ENCODE data around the gene FCHSD1.

The FCHSD1 gene

GRCh38 chr5:141674747-141675146, 23.5 kb upstream of the FCHSD1 start:
- no peak overlapping the region for H3K4me3 ChIP-seq (ENCODE audit: low read depth, low read length)
- in situ Hi-C loops (cut with HindIII; ENCODE audit: low sequenced_read_pairs), result no loop called here
- DNase-seq (ENCODE audit: low read depth), result no peak
- TF ChIP-seq CTCF (IDR thresholded peaks at IDR 0.05; ENCODE audit: low read depth, low read length, missing control alignments), result no peak

GRCh38 chr5:141672841-141673813, 21.9 kb upstream of the FCHSD1 start:
- in situ Hi-C loops (cut with HindIII; ENCODE audit: low sequenced_read_pairs), result no loop called here
- TF ChIP-seq CTCF (IDR thresholded peaks at IDR 0.05; ENCODE audit: low read depth, low read length, missing control alignments), result no peak
- no peak for DNase-seq (ENCODE audit: low read depth)
- H3K4me3 ChIP-seq (ENCODE audit: low read depth, low read length), result no peak overlapping the region

GRCh38 chr5:141672071-141672840, 21.0 kb upstream of the FCHSD1 start:
- no peak overlapping the region for H3K4me3 ChIP-seq (ENCODE audit: low read depth, low read length)
- no peak for TF ChIP-seq CTCF (IDR thresholded peaks at IDR 0.05; ENCODE audit: low read depth, low read length, missing control alignments)
- in situ Hi-C loops (cut with HindIII; ENCODE audit: low sequenced_read_pairs), result no loop called here
- no peak for DNase-seq (ENCODE audit: low read depth)

GRCh38 chr5:141669520-141669919, 18.3 kb upstream of the FCHSD1 start:
- no peak overlapping the region for H3K4me3 ChIP-seq (ENCODE audit: low read depth, low read length)
- DNase-seq (ENCODE audit: low read depth), result no peak
- TF ChIP-seq CTCF (IDR thresholded peaks at IDR 0.05; ENCODE audit: low read depth, low read length, missing control alignments), result peak; percentile 3
- in situ Hi-C loops (cut with HindIII; ENCODE audit: low sequenced_read_pairs), result no loop called here

DNA sequence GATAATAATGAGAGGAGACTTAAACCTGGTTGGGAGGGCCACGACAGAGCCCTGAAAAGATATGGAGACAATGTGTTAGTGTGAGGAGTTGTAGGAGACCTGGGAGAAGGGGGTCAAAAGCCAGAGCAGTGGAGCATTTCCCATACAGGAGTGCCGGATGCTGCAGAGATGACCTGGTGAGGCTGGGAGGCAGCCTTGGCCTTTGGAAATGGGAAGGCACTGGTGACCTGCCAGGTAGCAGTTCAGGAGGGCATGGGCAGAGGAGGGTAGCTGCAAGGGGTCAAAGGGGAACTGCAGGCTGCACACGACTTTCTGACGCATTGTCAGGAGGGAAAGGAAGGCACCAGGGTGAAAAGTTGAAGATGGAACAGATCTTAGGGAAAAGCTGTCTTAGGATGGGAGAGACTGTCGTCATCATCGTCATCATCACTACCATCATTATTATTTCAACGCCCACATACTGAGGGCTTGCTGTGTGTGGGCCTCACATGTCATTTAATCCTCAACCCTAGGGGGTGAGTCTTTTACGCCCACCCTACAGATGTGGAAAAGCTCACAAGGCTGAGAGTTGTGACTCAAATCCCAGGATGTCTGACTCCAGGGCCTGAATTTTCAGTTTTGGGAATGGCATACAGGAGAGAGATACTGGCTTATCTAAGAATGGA, 17.5 kb upstream of the FCHSD1 start:
- H3K4me3 ChIP-seq (ENCODE audit: low read depth, low read length), result no peak overlapping the region
- in situ Hi-C loops (cut with HindIII; ENCODE audit: low sequenced_read_pairs), result no loop called here
- DNase-seq (ENCODE audit: low read depth), result no peak
- no peak for TF ChIP-seq CTCF (IDR thresholded peaks at IDR 0.05; ENCODE audit: low read depth, low read length, missing control alignments)
